CD14-positive monocyte (primary cell): ENCODE measurements around the gene CDH22. TPM values are rescaled to one million over a fixed set of nuclear protein-coding genes. Genes with fewer than 3 reads are reported as not detected.

Experiments used
- DNase-seq, 3 donors: peaks; one replicate each; pipeline ENCODE4 v3.0.0-alpha.2; 2011 to 2022
- H2AFZ ChIP-seq: 2 replicates; pipeline ENCODE4 v1.6.0; 2012; ENCODE audit warnings: mild to moderate bottlenecking, low read depth, low read length, inconsistent platforms; ENCODE audit not compliant: insufficient read depth, poor library complexity, severe bottlenecking
- H3K27ac ChIP-seq, 2 donors: 1 replicate in 1 of 2; 2 replicates in 1 of 2; pipeline ENCODE4 v1.5.1; 2012 to 2013; ENCODE audit warnings: low read length in 2 of 2, control low read depth in 1 of 2, inconsistent platforms in 1 of 2, low read depth in 1 of 2, mild to moderate bottlenecking in 1 of 2
- H3K27me3 ChIP-seq, 2 donors: one replicate each; pipeline versions ENCODE4 v1.6.0 to v1.6.1; 2011 to 2013; ENCODE audit warnings: low read length in 2 of 2; ENCODE audit not compliant: control insufficient read depth in 2 of 2, insufficient read depth in 2 of 2
- H3K36me3 ChIP-seq, 2 donors: replicated peaks in 1 of 2; 1 replicate in 1 of 2; 2 replicates in 1 of 2; pipeline versions ENCODE4 v1.5.1 to v1.6.1; 2012 to 2013; ENCODE audit warnings: low read length in 2 of 2, control low read depth in 1 of 2, inconsistent platforms in 1 of 2, mild to moderate bottlenecking in 1 of 2; ENCODE audit not compliant: insufficient read depth in 2 of 2, control insufficient read depth in 1 of 2
- H3K4me1 ChIP-seq, 2 donors: 1 replicate in 1 of 2; 2 replicates in 1 of 2; pipeline versions ENCODE4 v1.5.1 to v1.6.1; 2012 to 2013; ENCODE audit warnings: low read length in 2 of 2, control low read depth in 1 of 2, inconsistent platforms in 1 of 2, mild to moderate bottlenecking in 1 of 2, moderate library complexity in 1 of 2; ENCODE audit not compliant: insufficient read depth in 2 of 2, control insufficient read depth in 1 of 2
- H3K4me2 ChIP-seq: replicated peaks from 2 replicates; pipeline ENCODE3; 2012; ENCODE audit warnings: low read length, moderate library complexity, mild to moderate bottlenecking; ENCODE audit not compliant: poor library complexity, severe bottlenecking; ENCODE audit errors: extremely low read depth
- H3K4me3 ChIP-seq, 3 experiments: fragments of 200-600 bp in 1 of 3; sonication (generic) in 1 of 3; replicated peaks in 1 of 3; 1 replicate in 2 of 3; 2 replicates in 1 of 3; pipeline ENCODE4 v1.5.1; 2011 to 2013; ENCODE audit warnings: low read length in 3 of 3, mild to moderate bottlenecking in 3 of 3, control low read depth in 2 of 3, low read depth in 2 of 3, inconsistent platforms in 1 of 3, moderate library complexity in 1 of 3
- H3K79me2 ChIP-seq: 2 replicates; pipeline ENCODE4 v1.6.0; 2012; ENCODE audit warnings: mild to moderate bottlenecking, control low read depth, inconsistent platforms, low read length, moderate library complexity; ENCODE audit not compliant: insufficient read depth
- H3K9ac ChIP-seq: 2 replicates; pipeline ENCODE4 v1.6.0; 2017; ENCODE audit warnings: low read length, mild to moderate bottlenecking; ENCODE audit not compliant: insufficient read depth, poor library complexity, severe bottlenecking
- H3K9me3 ChIP-seq, 2 donors: replicated peaks in 1 of 2; 1 replicate in 1 of 2; 2 replicates in 1 of 2; pipeline versions ENCODE4 v1.5.1 to v1.6.1; 2012 to 2013; ENCODE audit warnings: low read length in 2 of 2, control low read depth in 1 of 2; ENCODE audit not compliant: control insufficient read depth in 1 of 2, insufficient read depth in 1 of 2
- H4K20me1 ChIP-seq: 2 replicates; pipeline ENCODE4 v1.6.0; 2012; ENCODE audit warnings: mild to moderate bottlenecking, low read length, control low read depth, moderate library complexity; ENCODE audit not compliant: insufficient read depth
- H3K27ac Mint-ChIP-seq, 7 donors: one replicate each; pipeline ENCODE4 v1.8.0; 2020; ENCODE audit warnings: mild to moderate bottlenecking in 7 of 7, mixed read lengths in 7 of 7, moderate library complexity in 6 of 7, inconsistent platforms in 2 of 7
- H3K27me3 Mint-ChIP-seq, 3 donors: one replicate each; pipeline ENCODE4 v1.8.0; 2021 to 2022; ENCODE audit warnings: low read depth in 3 of 3, mild to moderate bottlenecking in 3 of 3, mixed read lengths in 3 of 3, moderate library complexity in 3 of 3, inconsistent platforms in 1 of 3
- H3K36me3 Mint-ChIP-seq, 2 donors: one replicate each; pipeline ENCODE4 v1.8.0; 2020; ENCODE audit warnings: mixed read lengths in 2 of 2, inconsistent platforms in 1 of 2, mild to moderate bottlenecking in 1 of 2
- H3K4me1 Mint-ChIP-seq: one replicate; pipeline ENCODE4 v1.8.0; 2020; ENCODE audit warnings: mild to moderate bottlenecking, mixed read lengths
- H3K4me3 Mint-ChIP-seq, 2 donors: one replicate each; pipeline ENCODE4 v1.8.0; 2020; ENCODE audit warnings: mild to moderate bottlenecking in 2 of 2, mixed read lengths in 2 of 2, moderate library complexity in 1 of 2
- H3K9me3 Mint-ChIP-seq, 7 donors: one replicate each; pipeline ENCODE4 v1.8.0; 2020 to 2022; ENCODE audit warnings: mixed read lengths in 7 of 7, mild to moderate bottlenecking in 6 of 7, moderate library complexity in 6 of 7, inconsistent platforms in 2 of 7
- CTCF ChIP-seq: fragments of 200-600 bp; IDR thresholded peaks from one replicate; pipeline ENCODE4 v1.8.0; 2022; ENCODE audit warnings: antibody characterized with exemption, mild to moderate bottlenecking
- WGBS: methylation state at CpG from one replicate; pipeline ENCODE4 v1.1.5; 2013; ENCODE audit warnings: missing lambda C conversion rate; ENCODE audit not compliant: insufficient coverage; 5-methylcytosine and 5-hydroxymethylcytosine counted together
- intact Hi-C, 2 donors: fragments of 100-400 bp; cut with micrococcal nuclease; formaldehyde crosslinking; loops; one replicate each; pipeline versions ENCODE4 v1.15.0 to v1.15.1; 2023
- polyA plus RNA-seq, 3 donors: library from polyadenylated mRNA; depleted of rRNA in 1 of 3; unstranded in 2 of 3; stranded (reverse) in 1 of 3; fragments of 300-500 nt in 2 of 3; fragments of >200 nt in 1 of 3; fragmentation: Illumina TruSeq in 2 of 3; gene quantifications; 1 replicate in 2 of 3; 2 replicates in 1 of 3; pipeline ENCODE4 v1.2.3, GENCODE V29; 2012 to 2021

The CDH22 gene
- polyA plus RNA-seq, 3 donors: not detected

- WGBS: 11% methylated on average over 3 of the region's 8 CpGs
- H3K4me1 Mint-ChIP-seq: no peaks in the 10 kb centered on the region
- H3K27me3 Mint-ChIP-seq: peaks cover 51 to 62% (median 52%) of the 10 kb centered on the region in 3 donors
- Histone ChIP-seq H3K9ac (no peak overlapping the region), H3K27ac (no peak overlapping the region), H3K79me2 (no peaks in the 10 kb centered on the region), H3K27me3 (peaks cover 47 to 53% of the 10 kb centered on the region in 2 donors), H3K4me2 (no peak overlapping the region), H4K20me1 (no peaks in the 10 kb centered on the region), H3K4me1 (no peaks in the 10 kb centered on the region), H3K4me3 (no peak overlapping the region), H3K36me3 (no peaks in the 10 kb centered on the region), H3K9me3 (peaks cover 0 to 18% of the 10 kb centered on the region in 2 donors), H2AFZ (no peak overlapping the region)
- peak overlapping the region in 1 of 2 donors; percentile 50 for H3K4me3 Mint-ChIP-seq
- no peaks in the 10 kb centered on the region for H3K36me3 Mint-ChIP-seq
- DNase-seq: peak in 2 of 3 donors; percentile 7 to 8
- TF ChIP-seq CTCF: no peak
- peaks cover 0 to 7% (median 0%) of the 10 kb centered on the region in 7 donors for H3K9me3 Mint-ChIP-seq
- H3K27ac Mint-ChIP-seq: no peak overlapping the region
- intact Hi-C loops: no loop called here
These were observed 54.9 kb downstream of the CDH22 start for GRCh38 chr20:46253391-46253790.

- H3K27me3 ChIP-seq: peaks cover 53 to 62% of the 10 kb centered on the region in 2 donors
These were observed 55.8 kb downstream of the CDH22 start for GRCh38 chr20:46252352-46253091.

More at GRCh38 chr20:46252352-46253091, 55.8 kb downstream of the CDH22 start:
- H3K4me1 Mint-ChIP-seq: no peaks in the 10 kb centered on the region
- peak overlapping the region in 1 of 2 donors; percentile 77 for H3K4me3 Mint-ChIP-seq
- WGBS: 80% methylated on average over 6 of the region's 8 CpGs
- no peak overlapping the region for H2AFZ ChIP-seq
- H3K79me2 ChIP-seq: no peaks in the 10 kb centered on the region
- no peaks in the 10 kb centered on the region for H3K36me3 ChIP-seq
- H3K27ac Mint-ChIP-seq: no peak overlapping the region
- no peak for TF ChIP-seq CTCF
- no peak for DNase-seq
- no peak overlapping the region for H3K4me2 ChIP-seq
- no peaks in the 10 kb centered on the region for H4K20me1 ChIP-seq
- no peaks in the 10 kb centered on the region for H3K4me1 ChIP-seq
- no peak overlapping the region for H3K27ac ChIP-seq
- peaks cover 0 to 8% (median 0%) of the 10 kb centered on the region in 7 donors for H3K9me3 Mint-ChIP-seq
- intact Hi-C loops: no loop called here
- H3K9ac ChIP-seq: no peak overlapping the region
- no peak overlapping the region for H3K4me3 ChIP-seq
- H3K9me3 ChIP-seq: peaks cover 0 to 18% of the 10 kb centered on the region in 2 donors
- no peaks in the 10 kb centered on the region for H3K36me3 Mint-ChIP-seq
- peaks cover 54 to 70% (median 59%) of the 10 kb centered on the region in 3 donors for H3K27me3 Mint-ChIP-seq
